H9 (cell line): ENCODE measurements around the gene TSPAN11. TPM values are rescaled to one million over a fixed set of nuclear protein-coding genes. Genes with fewer than 3 reads are reported as not detected.
A peak's percentile ranks its signal among the peaks of the same experiment; 100 is the strongest.

ENCODE experiments used
- DNase-seq: peaks from one replicate; pipeline ENCODE4 v3.0.0-alpha.2; 2017
- H2AFZ ChIP-seq: one replicate; pipeline ENCODE4 v1.6.1; 2013; ENCODE audit warnings: mild to moderate bottlenecking, low read length, control low read depth, moderate library complexity
- H2AK5ac ChIP-seq: 2 replicates; pipeline ENCODE4 v1.6.1; 2013; ENCODE audit warnings: low read length, control low read depth, mixed read lengths; ENCODE audit not compliant: insufficient read length
- H2BK120ac ChIP-seq: one replicate; pipeline ENCODE4 v1.6.1; 2013; ENCODE audit warnings: low read depth, mild to moderate bottlenecking, low read length, control low read depth, inconsistent platforms; ENCODE audit not compliant: poor library complexity, severe bottlenecking
- H2BK12ac ChIP-seq: 2 replicates; pipeline ENCODE4 v1.6.1; 2013; ENCODE audit warnings: low read length, control low read depth, mixed read lengths, low read depth; ENCODE audit not compliant: insufficient read length
- H2BK15ac ChIP-seq: 2 replicates; pipeline ENCODE4 v1.6.1; 2013; ENCODE audit warnings: low read depth, low read length, control low read depth
- H2BK20ac ChIP-seq: one replicate; pipeline ENCODE4 v1.6.1; 2013; ENCODE audit warnings: low read depth, mild to moderate bottlenecking, low read length, control low read depth, inconsistent platforms; ENCODE audit not compliant: poor library complexity, severe bottlenecking
- H2BK5ac ChIP-seq: 2 replicates; pipeline ENCODE4 v1.6.1; 2013; ENCODE audit warnings: low read length, control low read depth, mixed read lengths; ENCODE audit not compliant: insufficient read length
- H3K14ac ChIP-seq: 2 replicates; pipeline ENCODE4 v1.6.1; 2013; ENCODE audit warnings: low read length, control low read depth; ENCODE audit not compliant: insufficient read depth
- H3K18ac ChIP-seq: 2 replicates; pipeline ENCODE4 v1.6.1; 2013; ENCODE audit warnings: low read depth, mild to moderate bottlenecking, mixed read lengths, low read length, control low read depth; ENCODE audit not compliant: insufficient read length
- H3K23ac ChIP-seq: 2 replicates; pipeline ENCODE4 v1.6.1; 2013; ENCODE audit warnings: low read length, control low read depth, mixed read lengths, low read depth; ENCODE audit not compliant: insufficient read length
- H3K23me2 ChIP-seq: 2 replicates; pipeline ENCODE4 v1.6.1; 2013; ENCODE audit warnings: low read depth, mild to moderate bottlenecking, mixed read lengths, low read length, control low read depth; ENCODE audit not compliant: insufficient read length, poor library complexity, severe bottlenecking
- H3K27ac ChIP-seq: 2 replicates; pipeline ENCODE4 v1.5.1; 2013; ENCODE audit warnings: low read length, control low read depth, mixed read lengths, low read depth; ENCODE audit not compliant: insufficient read length
- H3K27me3 ChIP-seq: 2 replicates; pipeline ENCODE4 v1.6.1; 2013; ENCODE audit warnings: low read length, control low read depth, inconsistent platforms; ENCODE audit not compliant: insufficient read depth
- H3K4ac ChIP-seq: 2 replicates; pipeline ENCODE4 v1.6.1; 2013; ENCODE audit warnings: low read depth, mild to moderate bottlenecking, control low read depth, inconsistent platforms, low read length, moderate library complexity
- H3K4me1 ChIP-seq: 2 replicates; pipeline ENCODE4 v1.6.1; 2013; ENCODE audit warnings: low read length, control low read depth, inconsistent platforms; ENCODE audit not compliant: insufficient read depth
- H3K4me2 ChIP-seq: 2 replicates; pipeline ENCODE4 v1.6.1; 2013; ENCODE audit warnings: low read length, control low read depth, mixed read lengths; ENCODE audit not compliant: insufficient read length, insufficient read depth
- H3K56ac ChIP-seq: 2 replicates; pipeline ENCODE4 v1.6.1; 2013; ENCODE audit warnings: low read depth, mild to moderate bottlenecking, mixed read lengths, low read length, control low read depth; ENCODE audit not compliant: insufficient read length
- H3K79me1 ChIP-seq: 2 replicates; pipeline ENCODE4 v1.6.1; 2013; ENCODE audit warnings: low read depth, mild to moderate bottlenecking, moderate library complexity, low read length, control low read depth, inconsistent platforms; ENCODE audit not compliant: insufficient read depth, poor library complexity, severe bottlenecking
- H3K79me2 ChIP-seq: 2 replicates; pipeline ENCODE4 v1.6.1; 2013; ENCODE audit warnings: low read length, control low read depth, inconsistent platforms; ENCODE audit not compliant: insufficient read depth
- H3K9ac ChIP-seq: 2 replicates; pipeline ENCODE4 v1.6.1; 2013; ENCODE audit warnings: low read length, control low read depth, mixed read lengths; ENCODE audit not compliant: insufficient read length; ENCODE audit errors: extremely low read depth
- H3K9me3 ChIP-seq: one replicate; pipeline ENCODE4 v1.6.1; 2013; ENCODE audit warnings: low read depth, low read length, inconsistent platforms; ENCODE audit not compliant: control insufficient read depth
- H3T11ph ChIP-seq: one replicate; pipeline ENCODE4 v1.6.1; 2013; ENCODE audit warnings: mild to moderate bottlenecking, low read length, control low read depth, inconsistent platforms
- H4K20me1 ChIP-seq: one replicate; pipeline ENCODE4 v1.6.1; 2013; ENCODE audit not compliant: control insufficient read depth, insufficient read length, insufficient read depth
- H4K5ac ChIP-seq: 2 replicates; pipeline ENCODE4 v1.6.1; 2013; ENCODE audit warnings: low read depth, mild to moderate bottlenecking, mixed read lengths, low read length, control low read depth; ENCODE audit not compliant: insufficient read length
- H4K8ac ChIP-seq: replicated peaks from 2 replicates; pipeline ENCODE4 v1.6.1; 2013; ENCODE audit warnings: low read length, control low read depth, mixed read lengths, low read depth; ENCODE audit not compliant: insufficient read length
- H4K91ac ChIP-seq: 2 replicates; pipeline ENCODE4 v1.6.1; 2013; ENCODE audit warnings: low read depth, mild to moderate bottlenecking, moderate library complexity, mixed read lengths, low read length, control low read depth; ENCODE audit not compliant: insufficient read length
- H3K27ac Mint-ChIP-seq, 3 experiments: 2 replicates in 2 of 3; 3 replicates in 1 of 3; pipeline ENCODE4 v1.8.0; 2020 to 2021; ENCODE audit warnings: mixed read lengths in 3 of 3, mild to moderate bottlenecking in 1 of 3, moderate library complexity in 1 of 3
- H3K27me3 Mint-ChIP-seq: 2 replicates; pipeline ENCODE4 v1.8.0; 2021; ENCODE audit warnings: low read depth, mild to moderate bottlenecking, moderate library complexity, mixed read lengths
- H3K36me3 Mint-ChIP-seq, 3 experiments: 2 replicates in 2 of 3; 3 replicates in 1 of 3; pipeline ENCODE4 v1.8.0; 2020 to 2021; ENCODE audit warnings: low read depth in 3 of 3, mixed read lengths in 3 of 3; ENCODE audit not compliant: insufficient read depth in 1 of 3
- H3K4me1 Mint-ChIP-seq, 2 experiments: 2 replicates each; pipeline ENCODE4 v1.8.0; 2020; ENCODE audit warnings: mixed read lengths in 2 of 2
- H3K4me3 Mint-ChIP-seq, 2 experiments: 2 replicates in 1 of 2; 3 replicates in 1 of 2; pipeline ENCODE4 v1.8.0; 2020 to 2021; ENCODE audit warnings: mild to moderate bottlenecking in 2 of 2, mixed read lengths in 2 of 2, moderate library complexity in 1 of 2
- H3K9me3 Mint-ChIP-seq, 2 experiments: 2 replicates in 1 of 2; 3 replicates in 1 of 2; pipeline ENCODE4 v1.8.0; 2020; ENCODE audit warnings: mild to moderate bottlenecking in 2 of 2, mixed read lengths in 2 of 2, moderate library complexity in 1 of 2
- CTCF ChIP-seq: fragments of 200-600 bp; sonication (generic); conservative IDR thresholded peaks from 3 replicates; pipeline ENCODE4 v1.8.0; 2021; ENCODE audit warnings: antibody characterized with exemption, mild to moderate bottlenecking
- WGBS: extraction: QIAGEN DNeasy Blood & Tissue Kit; methylation state at CpG from one replicate; pipeline ENCODE4 v1.1.7; 2013; ENCODE audit warnings: missing lambda C conversion rate, low lambda C conversion rate, mixed read lengths; ENCODE audit not compliant: insufficient read length; ENCODE audit errors: extremely low coverage; 5-methylcytosine and 5-hydroxymethylcytosine counted together
- total RNA-seq: library from RNA; stranded (reverse); gene quantifications from 2 replicates; pipeline ENCODE4 v1.2.1, GENCODE V29; 2021

The TSPAN11 gene
- total RNA-seq, 1 experiment from 2014 or later = 4.2 TPM

- H3K23ac ChIP-seq = no peak overlapping the region
- H3K23me2 ChIP-seq = no peaks in the 10 kb centered on the region
- no peak overlapping the region for H4K8ac ChIP-seq
- H3K79me2 ChIP-seq = no peaks in the 10 kb centered on the region
- H3K18ac ChIP-seq = no peak overlapping the region
- no peaks in the 10 kb centered on the region; the same call in 1 of the 2 replicates for H3K4me1 ChIP-seq
- TF ChIP-seq CTCF = no peak
- H2BK12ac ChIP-seq = no peak overlapping the region
- no peak overlapping the region for H3K14ac ChIP-seq
- peaks cover 22% of the 10 kb centered on the region in 2 experiments for H3K4me1 Mint-ChIP-seq
- no peaks in the 10 kb centered on the region for H3K79me1 ChIP-seq
- peak overlapping the region in 1 of 3 experiments; percentile 73; a peak in 1 of 7 replicates for H3K27ac Mint-ChIP-seq
- H3K27me3 ChIP-seq = no peaks in the 10 kb centered on the region
- no peak overlapping the region for H2AFZ ChIP-seq
- no peak overlapping the region for H3K27ac ChIP-seq
- no peaks in the 10 kb centered on the region for H3K9me3 ChIP-seq
- no CpG with 5 or more reads among the region's 18 CpGs for WGBS
- no peak overlapping the region for H3T11ph ChIP-seq
- H3K56ac ChIP-seq = no peak overlapping the region
- H2BK15ac ChIP-seq = no peak overlapping the region
- no peak overlapping the region for H3K4me3 Mint-ChIP-seq
- no peak overlapping the region for H4K5ac ChIP-seq
- H3K36me3 Mint-ChIP-seq = no peaks in the 10 kb centered on the region
- H2AK5ac ChIP-seq = no peak overlapping the region
- H4K20me1 ChIP-seq = no peaks in the 10 kb centered on the region
- no peaks in the 10 kb centered on the region for H3K9me3 Mint-ChIP-seq
- no peak overlapping the region for H4K91ac ChIP-seq
- DNase-seq = no peak
- no peak overlapping the region for H3K9ac ChIP-seq
- no peaks in the 10 kb centered on the region; the same call in 1 of the 2 replicates for H3K27me3 Mint-ChIP-seq
- H3K4ac ChIP-seq = no peak overlapping the region
- no peak overlapping the region for H3K4me2 ChIP-seq
- H2BK20ac ChIP-seq = no peak overlapping the region
- H2BK120ac ChIP-seq = no peak overlapping the region
- no peak overlapping the region for H2BK5ac ChIP-seq
These were observed 54.6 kb downstream of the TSPAN11 start for GRCh38 chr12:30980955-30981662.
